Measurements from ENCODE around the gene CAMTA1. TPM values are rescaled to one million over a fixed set of nuclear protein-coding genes. Genes with fewer than 3 reads are reported as not detected.

The CAMTA1 gene
- polyA plus RNA-seq, 1 donor (not counting 4 experiments of a cell fraction or from before 2014, with no cell fraction given), result 51.4 TPM

DNA sequence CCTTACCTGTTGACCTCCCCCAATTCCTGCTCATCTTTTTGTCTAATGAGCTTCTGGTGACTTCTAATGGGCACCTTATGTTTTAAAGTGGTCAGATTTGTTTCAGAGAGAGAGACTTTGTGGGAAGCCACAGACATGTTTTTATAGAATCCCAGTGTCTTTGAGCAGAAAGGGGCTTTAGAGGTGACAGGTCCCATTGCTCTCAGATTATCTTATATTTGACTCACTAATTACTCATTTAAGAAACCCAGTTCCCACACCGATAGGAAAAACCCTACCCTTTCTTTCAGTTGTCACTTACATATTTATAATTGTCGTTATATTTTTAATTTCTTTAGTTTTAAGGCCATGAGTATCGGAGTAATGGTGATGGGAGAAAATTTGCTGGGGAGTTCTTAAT is 215.5 kb downstream of the CAMTA1 start:
- H3K4me2 ChIP-seq (ENCODE audit: control insufficient read depth, extremely low read depth, insufficient read depth, low read depth, low read length), result no peak overlapping the region
- no peak overlapping the region for H3K27ac ChIP-seq (ENCODE audit: control insufficient read depth, insufficient read depth, low read length)
- peaks cover 7% of the 10 kb centered on the region for H3K27me3 ChIP-seq (ENCODE audit: control insufficient read depth, extremely low read depth, insufficient read depth, low read length)
- no peak overlapping the region for H2AFZ ChIP-seq (ENCODE audit: control insufficient read depth, low read length)
- DNase-seq (ENCODE audit: low read depth, low spot score), result no peak
- no peak for FAIRE-seq
- no peak overlapping the region for H3K9ac ChIP-seq (ENCODE audit: control insufficient read depth, extremely low read depth, insufficient read depth, low read length)
- dilution Hi-C loops (cut with MboI; ENCODE audit: extremely low pct_ligation_motif_present, low sequenced_read_pairs), result no loop called here
- H3K79me2 ChIP-seq (ENCODE audit: control insufficient read depth, insufficient read depth, low read length), result no peaks in the 10 kb centered on the region
- H3K9me3 ChIP-seq (ENCODE audit: control insufficient read depth, low read depth, low read length), result no peaks in the 10 kb centered on the region
- H3K4me3 ChIP-seq (ENCODE audit: control insufficient read depth in 2 of 3, extremely low read depth in 1 of 3, insufficient read depth in 2 of 3, low read depth in 1 of 3, low read length in 3 of 3), result no peak overlapping the region
- no peaks in the 10 kb centered on the region for H3K9me1 ChIP-seq (ENCODE audit: control insufficient read depth, extremely low read depth, insufficient read depth, low read length)
- H3K36me3 ChIP-seq (ENCODE audit: control insufficient read depth in 2 of 2, extremely low read depth in 1 of 2, insufficient read depth in 2 of 2, low read length in 2 of 2), result no peaks in the 10 kb centered on the region
- TF ChIP-seq CTCF (optimal IDR thresholded peaks at IDR 0.05 in 1 of 3, IDR thresholded peaks at IDR 0.05 in 1 of 3, conservative IDR thresholded peaks at IDR 0.05 in 1 of 3; ENCODE audit: extremely low read depth in 1 of 3, insufficient read depth in 2 of 3, low read length in 3 of 3), result no peak
- no peak for TF ChIP-seq EZH2 (IDR thresholded peaks at IDR 0.05; ENCODE audit: low read length)
- peaks cover 5% of the 10 kb centered on the region for H3K4me1 ChIP-seq (ENCODE audit: control insufficient read depth, extremely low read depth, insufficient read depth, low read length)
- no peaks in the 10 kb centered on the region for H4K20me1 ChIP-seq (ENCODE audit: control insufficient read depth, extremely low read depth, insufficient read depth, low read length)

- FAIRE-seq (no peak), DNase-seq (ENCODE audit: low read depth, low spot score) (no peak)
- Histone ChIP-seq H2AFZ (ENCODE audit: control insufficient read depth, low read length) (no peak overlapping the region), H3K9me1 (ENCODE audit: control insufficient read depth, extremely low read depth, insufficient read depth, low read length) (no peaks in the 10 kb centered on the region), H3K9ac (ENCODE audit: control insufficient read depth, extremely low read depth, insufficient read depth, low read length) (no peak overlapping the region), H4K20me1 (ENCODE audit: control insufficient read depth, extremely low read depth, insufficient read depth, low read length) (no peaks in the 10 kb centered on the region), H3K4me3 (ENCODE audit: control insufficient read depth in 2 of 3, extremely low read depth in 1 of 3, insufficient read depth in 2 of 3, low read depth in 1 of 3, low read length in 3 of 3) (no peak overlapping the region), H3K27ac (ENCODE audit: control insufficient read depth, insufficient read depth, low read length) (no peak overlapping the region), H3K4me1 (ENCODE audit: control insufficient read depth, extremely low read depth, insufficient read depth, low read length) (peaks cover 5% of the 10 kb centered on the region), H3K4me2 (ENCODE audit: control insufficient read depth, extremely low read depth, insufficient read depth, low read depth, low read length) (no peak overlapping the region), H3K27me3 (ENCODE audit: control insufficient read depth, extremely low read depth, insufficient read depth, low read length) (peaks cover 7% of the 10 kb centered on the region), H3K36me3 (ENCODE audit: control insufficient read depth in 2 of 2, extremely low read depth in 1 of 2, insufficient read depth in 2 of 2, low read length in 2 of 2) (no peaks in the 10 kb centered on the region), H3K79me2 (ENCODE audit: control insufficient read depth, insufficient read depth, low read length) (no peaks in the 10 kb centered on the region), H3K9me3 (ENCODE audit: control insufficient read depth, low read depth, low read length) (no peaks in the 10 kb centered on the region)
- dilution Hi-C loops (cut with MboI; ENCODE audit: extremely low pct_ligation_motif_present, low sequenced_read_pairs), result no loop called here
- no peak for TF ChIP-seq CTCF (optimal IDR thresholded peaks at IDR 0.05 in 1 of 3, IDR thresholded peaks at IDR 0.05 in 1 of 3, conservative IDR thresholded peaks at IDR 0.05 in 1 of 3; ENCODE audit: extremely low read depth in 1 of 3, insufficient read depth in 2 of 3, low read length in 3 of 3)
- no peak for TF ChIP-seq EZH2 (IDR thresholded peaks at IDR 0.05; ENCODE audit: low read length)
Measured at GRCh38 chr1:7002728-7003127, 217.5 kb downstream of the CAMTA1 start.

All from keratinocyte (primary cell).